Breast epithelium (tissue), 4 donors: ENCODE measurements around the gene HEG1. TPM values are rescaled to one million over a fixed set of nuclear protein-coding genes. Genes with fewer than 3 reads are reported as not detected.
A peak's percentile ranks its signal among the peaks of the same experiment; 100 is the strongest.

Source experiments
- DNase-seq, 2 donors: peaks; one replicate each; pipeline ENCODE4 v3.0.0-alpha.2; 2019; ENCODE audit warnings: low spot score in 2 of 2
- H3K27ac ChIP-seq, 2 donors: fragments of 200-600 bp; sonication (generic) in 1 of 2; one replicate each; pipeline ENCODE4 v1.5.1; 2016 to 2019; ENCODE audit warnings: mild to moderate bottlenecking in 1 of 2
- H3K27me3 ChIP-seq, 2 donors: fragments of 200-600 bp; sonication (generic) in 1 of 2; one replicate each; pipeline versions ENCODE4 v1.5.1 to v1.6.0; 2017 to 2019; ENCODE audit warnings: control low read depth in 1 of 2, mild to moderate bottlenecking in 1 of 2
- H3K36me3 ChIP-seq: fragments of 200-600 bp; one replicate; pipeline ENCODE4 v1.5.1; 2019
- H3K4me1 ChIP-seq, 2 donors: fragments of 200-600 bp; sonication (generic); one replicate each; pipeline ENCODE4 v1.5.1; 2016 to 2019; ENCODE audit warnings: control low read depth in 1 of 2
- H3K4me3 ChIP-seq, 3 donors: fragments of 200-600 bp; sonication (generic); 1 replicate in 2 of 3; 2 replicates in 1 of 3; pipeline ENCODE4 v1.5.1; 2016 to 2019; ENCODE audit warnings: mild to moderate bottlenecking in 3 of 3, moderate library complexity in 2 of 3
- H3K9me3 ChIP-seq, 2 donors: fragments of 200-600 bp; sonication (generic) in 1 of 2; one replicate each; pipeline ENCODE4 v1.5.1; 2016 to 2019; ENCODE audit warnings: control low read depth in 1 of 2
- POLR2A ChIP-seq: fragments of 450-650 bp; IDR thresholded peaks from one replicate; pipeline ENCODE4 v1.6.1; 2016; ENCODE audit warnings: antibody characterized with exemption, mild to moderate bottlenecking, moderate library complexity
- POLR2AphosphoS5 ChIP-seq, 3 donors: sonication (generic); formaldehyde crosslinking; IDR thresholded peaks; one replicate each; pipeline ENCODE4 v1.6.1; 2017; ENCODE audit warnings: antibody characterized with exemption in 3 of 3
- intact Hi-C: fragments of 100-400 bp; cut with DNase I; formaldehyde crosslinking; loops from one replicate; pipeline ENCODE4 v1.15.1; 2023; ENCODE audit warnings: low total_unique reads
- total RNA-seq, 3 donors: library from RNA; depleted of rRNA; stranded (reverse); fragments of >200 nt; gene quantifications; one replicate each; pipeline ENCODE4 v1.1.0, GENCODE V29; 2016
- TF ChIP-seq, protein P1 (sequence below), 3 donors: fragments of 450-650 bp; IDR thresholded peaks; one replicate each; pipeline ENCODE4 v1.5.1; 2016 to 2017; ENCODE audit warnings: antibody characterized with exemption in 3 of 3, mild to moderate bottlenecking in 3 of 3, moderate library complexity in 3 of 3

The HEG1 gene
- total RNA-seq, 3 donors from 2014 or later = 36.0 to 45.9 (median 45.1) TPM

DNA sequence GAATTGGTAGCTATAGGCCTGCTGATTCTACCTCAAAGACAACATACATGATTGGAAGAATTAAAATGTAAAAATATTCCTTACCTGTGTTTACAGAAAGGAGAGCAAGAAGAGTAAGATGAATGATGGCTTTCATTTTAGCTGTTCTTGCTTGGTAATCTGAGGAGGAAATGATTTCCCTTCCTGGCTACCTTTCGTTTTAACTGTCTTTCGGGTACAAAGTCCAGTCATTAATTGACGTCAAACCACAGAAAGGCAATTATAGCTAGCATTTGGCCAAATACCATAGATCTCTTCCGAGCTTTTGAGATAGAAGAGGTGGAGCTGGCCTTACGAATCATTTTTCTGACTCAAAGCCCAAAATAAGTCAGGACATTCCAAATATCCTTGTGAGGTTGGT lies 121.2 kb downstream of the HEG1 start, which contains the start of gene MUC13:
MUC13 (minus strand) TSS at position 175 of the 400 bp plus-strand sequence; CDS start at position 136, 39 bp downstream.
- no peak for DNase-seq
- no peaks in the 10 kb centered on the region for H3K36me3 ChIP-seq
- H3K27me3 ChIP-seq = no peaks in the 10 kb centered on the region
- TF ChIP-seq POLR2AphosphoS5 (IDR thresholded peaks at IDR 0.05) (no peak), POLR2A (no peak)
- TF ChIP-seq, protein P1, sequence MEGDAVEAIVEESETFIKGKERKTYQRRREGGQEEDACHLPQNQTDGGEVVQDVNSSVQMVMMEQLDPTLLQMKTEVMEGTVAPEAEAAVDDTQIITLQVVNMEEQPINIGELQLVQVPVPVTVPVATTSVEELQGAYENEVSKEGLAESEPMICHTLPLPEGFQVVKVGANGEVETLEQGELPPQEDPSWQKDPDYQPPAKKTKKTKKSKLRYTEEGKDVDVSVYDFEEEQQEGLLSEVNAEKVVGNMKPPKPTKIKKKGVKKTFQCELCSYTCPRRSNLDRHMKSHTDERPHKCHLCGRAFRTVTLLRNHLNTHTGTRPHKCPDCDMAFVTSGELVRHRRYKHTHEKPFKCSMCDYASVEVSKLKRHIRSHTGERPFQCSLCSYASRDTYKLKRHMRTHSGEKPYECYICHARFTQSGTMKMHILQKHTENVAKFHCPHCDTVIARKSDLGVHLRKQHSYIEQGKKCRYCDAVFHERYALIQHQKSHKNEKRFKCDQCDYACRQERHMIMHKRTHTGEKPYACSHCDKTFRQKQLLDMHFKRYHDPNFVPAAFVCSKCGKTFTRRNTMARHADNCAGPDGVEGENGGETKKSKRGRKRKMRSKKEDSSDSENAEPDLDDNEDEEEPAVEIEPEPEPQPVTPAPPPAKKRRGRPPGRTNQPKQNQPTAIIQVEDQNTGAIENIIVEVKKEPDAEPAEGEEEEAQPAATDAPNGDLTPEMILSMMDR (IDR thresholded peaks at IDR 0.05) = no peak
- no peaks in the 10 kb centered on the region for H3K9me3 ChIP-seq
- H3K4me1 ChIP-seq = no peaks in the 10 kb centered on the region
- no peak within 1 kb of the TSS for H3K4me3 ChIP-seq
- intact Hi-C loops = no loop called here
- H3K27ac ChIP-seq = no peak within 1 kb of the TSS

- peak in 1 of 2 donors; percentile 39 for DNase-seq
- Histone ChIP-seq H3K27ac (no peak overlapping the region), H3K9me3 (no peaks in the 10 kb centered on the region), H3K4me3 (no peak overlapping the region), H3K4me1 (no peaks in the 10 kb centered on the region), H3K27me3 (no peaks in the 10 kb centered on the region), H3K36me3 (no peaks in the 10 kb centered on the region)
- intact Hi-C loops = no loop called here
- TF ChIP-seq POLR2A = no peak
- TF ChIP-seq, protein P1 (IDR thresholded peaks at IDR 0.05) = peak; percentile 35 to 63 (median 45)
- no peak for TF ChIP-seq POLR2AphosphoS5 (IDR thresholded peaks at IDR 0.05)
Measured at GRCh38 chr3:124928333-124929202, 127.2 kb downstream of the HEG1 start.

GRCh38 chr3:124927574-124928045 lies 128.2 kb downstream of the HEG1 start:
- no peaks in the 10 kb centered on the region for H3K36me3 ChIP-seq
- no peaks in the 10 kb centered on the region for H3K9me3 ChIP-seq
- intact Hi-C loops = no loop called here
- H3K27ac ChIP-seq = no peak overlapping the region
- no peak for DNase-seq
- TF ChIP-seq POLR2AphosphoS5 (IDR thresholded peaks at IDR 0.05) = no peak
- no peak for TF ChIP-seq POLR2A
- TF ChIP-seq, protein P1 (IDR thresholded peaks at IDR 0.05) = no peak
- H3K27me3 ChIP-seq = no peaks in the 10 kb centered on the region
- no peak overlapping the region for H3K4me3 ChIP-seq
- no peaks in the 10 kb centered on the region for H3K4me1 ChIP-seq

DNA sequence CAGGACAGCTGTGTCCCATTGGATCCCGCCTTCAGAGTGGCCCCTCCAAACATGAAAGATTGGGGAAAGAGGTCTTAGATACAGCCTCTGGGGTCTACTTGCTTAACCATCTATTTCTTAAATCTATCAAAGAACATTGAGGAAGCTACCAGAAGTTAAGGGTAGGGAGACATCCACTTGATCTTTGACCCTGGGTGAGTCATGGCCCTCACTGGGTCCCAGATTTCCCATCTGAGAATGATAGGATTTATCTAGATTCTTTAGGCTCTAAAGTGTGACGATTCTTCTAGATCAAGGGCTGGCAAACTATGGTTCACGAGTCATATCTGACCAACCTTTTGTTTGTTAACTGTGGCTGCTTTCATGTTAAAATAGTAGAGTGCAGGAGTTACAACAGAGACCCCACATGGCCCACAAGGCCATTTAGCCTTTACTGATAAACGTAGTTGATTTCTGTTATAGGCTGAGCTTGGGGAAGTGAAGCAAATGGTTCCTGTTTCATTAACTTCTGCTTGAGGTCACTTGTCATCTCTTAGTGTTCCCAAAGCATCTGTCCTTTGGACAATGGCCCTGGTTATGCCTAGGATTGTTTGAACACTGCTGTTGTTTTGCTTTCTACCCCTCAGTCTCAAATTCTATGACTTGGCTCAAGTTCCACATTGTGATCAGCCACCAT lies 129.2 kb downstream of the HEG1 start:
- intact Hi-C loops = no loop called here
- Histone ChIP-seq H3K9me3 (no peaks in the 10 kb centered on the region), H3K27ac (no peak overlapping the region), H3K4me1 (no peaks in the 10 kb centered on the region), H3K27me3 (no peaks in the 10 kb centered on the region), H3K36me3 (no peaks in the 10 kb centered on the region), H3K4me3 (no peak overlapping the region)
- DNase-seq = no peak
- TF ChIP-seq, protein P1 (IDR thresholded peaks at IDR 0.05) = no peak
- no peak for TF ChIP-seq POLR2A
- TF ChIP-seq POLR2AphosphoS5 (IDR thresholded peaks at IDR 0.05) = no peak

- intact Hi-C loops = no loop called here
- Histone ChIP-seq H3K4me3 (no peak overlapping the region), H3K27me3 (no peaks in the 10 kb centered on the region), H3K27ac (no peak overlapping the region), H3K4me1 (no peaks in the 10 kb centered on the region), H3K36me3 (no peaks in the 10 kb centered on the region), H3K9me3 (no peaks in the 10 kb centered on the region)
- DNase-seq = no peak
- TF ChIP-seq POLR2A = no peak
- TF ChIP-seq POLR2AphosphoS5 (IDR thresholded peaks at IDR 0.05) = no peak
- TF ChIP-seq, protein P1 (IDR thresholded peaks at IDR 0.05) = no peak
Measured at GRCh38 chr3:124924741-124925140, 131.1 kb downstream of the HEG1 start.
